ENCODE measurements around the gene MSH3.
"Not testable (repeated sequence)": the region's sequence is repeated elsewhere in the genome, so short reads cannot be mapped to it uniquely, and the experiment has no call there.

Gene MSH3

DNA sequence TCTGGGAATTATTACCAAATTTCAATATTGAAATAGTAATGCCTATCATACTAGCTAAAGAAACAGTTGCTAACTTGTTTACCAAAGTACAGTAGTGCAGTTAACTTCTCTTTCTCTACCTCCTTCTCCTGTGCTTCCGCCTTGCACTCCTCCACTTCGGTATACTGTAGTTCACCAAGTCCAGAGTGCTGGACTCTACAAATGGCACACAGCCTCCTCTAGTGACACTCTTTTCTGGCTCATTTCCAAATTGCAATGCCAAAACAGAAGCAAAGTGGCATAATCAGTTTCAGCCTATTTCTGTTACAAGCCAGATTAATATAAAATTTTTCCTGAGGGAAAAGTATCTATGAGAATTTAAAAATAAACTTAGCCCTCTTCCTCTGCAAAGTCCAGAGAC lies 219.7 kb downstream of the MSH3 start:
- Mint-ChIP-seq H3K4me3 (no peak overlapping the region), H3K4me1 (no peaks in the 10 kb centered on the region), H3K27me3 (ENCODE audit: low read depth, poor library complexity) (no peaks in the 10 kb centered on the region), H3K36me3 (ENCODE audit: low read depth) (peaks cover 34% of the 10 kb centered on the region), H3K27ac (no peak overlapping the region), H3K9me3 (no peaks in the 10 kb centered on the region)
- DNase-seq, result no peak
- no peak for TF ChIP-seq CTCF (IDR thresholded peaks at IDR 0.05)

DNA sequence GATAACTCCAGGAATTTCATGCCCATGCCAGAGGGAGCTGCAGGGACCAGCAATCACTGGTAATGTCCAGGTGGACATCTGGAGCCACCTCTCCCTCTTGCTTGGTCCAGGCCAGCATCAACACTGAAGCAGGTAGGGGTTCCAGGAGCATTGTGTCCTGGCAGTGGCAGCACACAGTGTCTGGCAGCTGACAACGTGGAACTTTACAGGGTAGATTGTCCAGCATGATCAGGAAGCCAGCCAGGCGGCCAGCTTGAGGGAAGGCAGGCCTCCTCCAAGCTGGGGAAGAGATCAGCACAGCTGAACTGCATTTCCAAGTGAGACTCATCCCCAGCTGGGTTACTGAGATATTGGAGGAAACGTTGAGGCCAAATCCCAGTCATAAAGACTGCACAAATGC lies 223.1 kb downstream of the MSH3 start:
- no peaks in the 10 kb centered on the region for H3K4me1 Mint-ChIP-seq
- H3K9me3 Mint-ChIP-seq, result no peaks in the 10 kb centered on the region
- no peak for DNase-seq
- no peak overlapping the region for H3K27ac Mint-ChIP-seq
- TF ChIP-seq CTCF (IDR thresholded peaks at IDR 0.05), result no peak
- H3K4me3 Mint-ChIP-seq, result no peak overlapping the region
- peaks cover 50% of the 10 kb centered on the region for H3K36me3 Mint-ChIP-seq (ENCODE audit: low read depth)
- no peaks in the 10 kb centered on the region for H3K27me3 Mint-ChIP-seq (ENCODE audit: low read depth, poor library complexity)

GRCh38 chr5:80881726-80882125 lies 227.3 kb downstream of the MSH3 start:
- Mint-ChIP-seq H3K4me3 (no peak overlapping the region), H3K4me1 (peaks cover 15% of the 10 kb centered on the region), H3K9me3 (no peaks in the 10 kb centered on the region), H3K27me3 (ENCODE audit: low read depth, poor library complexity) (no peaks in the 10 kb centered on the region), H3K36me3 (ENCODE audit: low read depth) (peaks cover 40% of the 10 kb centered on the region), H3K27ac (no peak overlapping the region)
- no peak for TF ChIP-seq CTCF (IDR thresholded peaks at IDR 0.05)
- no peak for DNase-seq

- not testable (repeated sequence) for H3K27me3 Mint-ChIP-seq (ENCODE audit: low read depth, poor library complexity)
Observed at GRCh38 chr5:80883390-80883789, 228.9 kb downstream of the MSH3 start.

GRCh38 chr5:80884086-80884813 lies 229.8 kb downstream of the MSH3 start:
- TF ChIP-seq CTCF (IDR thresholded peaks at IDR 0.05), result no peak
- H3K27me3 Mint-ChIP-seq (ENCODE audit: low read depth, poor library complexity), result no peaks in the 10 kb centered on the region

More at GRCh38 chr5:80883390-80883789, 228.9 kb downstream of the MSH3 start:
- H3K27ac Mint-ChIP-seq, H3K4me3 Mint-ChIP-seq, H3K9me3 Mint-ChIP-seq, DNase-seq: not testable (repeated sequence)
- H3K36me3 Mint-ChIP-seq (ENCODE audit: low read depth), result peaks cover 30% of the 10 kb centered on the region
- H3K4me1 Mint-ChIP-seq, result peaks cover 15% of the 10 kb centered on the region

DNA sequence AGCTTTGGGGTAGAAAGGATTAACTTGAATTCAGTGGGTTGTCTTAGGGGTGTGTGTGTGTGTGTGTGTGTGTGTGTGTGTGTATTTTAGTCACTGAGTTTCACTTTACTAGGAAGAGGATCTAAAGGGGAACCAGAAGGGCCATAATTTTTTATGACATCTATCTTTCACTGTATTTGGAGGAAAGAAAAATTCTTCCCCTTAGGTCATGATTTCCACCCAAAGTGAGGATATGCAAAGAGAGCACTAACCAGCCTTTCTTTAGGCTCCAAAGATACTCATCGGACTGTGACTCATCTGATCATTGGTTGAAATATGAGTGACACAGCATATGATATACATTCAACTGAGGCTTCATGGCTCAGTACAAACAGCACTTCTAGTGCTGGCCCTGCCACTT lies 230.5 kb downstream of the MSH3 start:
- TF ChIP-seq CTCF (IDR thresholded peaks at IDR 0.05), result no peak
- no peak for DNase-seq
- Mint-ChIP-seq H3K27me3 (ENCODE audit: low read depth, poor library complexity) (no peaks in the 10 kb centered on the region), H3K9me3 (no peaks in the 10 kb centered on the region), H3K36me3 (ENCODE audit: low read depth) (peaks cover 37% of the 10 kb centered on the region), H3K27ac (peak overlapping the region; percentile 46), H3K4me1 (peaks cover 15% of the 10 kb centered on the region), H3K4me3 (no peak overlapping the region)

More at GRCh38 chr5:80884086-80884813, 229.8 kb downstream of the MSH3 start:
- DNase-seq, result no peak
- H3K9me3 Mint-ChIP-seq, result no peaks in the 10 kb centered on the region
- peaks cover 15% of the 10 kb centered on the region for H3K4me1 Mint-ChIP-seq
- H3K27ac Mint-ChIP-seq, result peak overlapping the region; percentile 46
- H3K36me3 Mint-ChIP-seq (ENCODE audit: low read depth), result peaks cover 32% of the 10 kb centered on the region
- no peak overlapping the region for H3K4me3 Mint-ChIP-seq
